HG02943 (cell line): Measurements from ENCODE around the gene HS6ST1.
A peak's percentile ranks its signal among the peaks of the same experiment; 100 is the strongest.

Experiments used
- ATAC-seq: cut with Tn5 transposase; IDR thresholded peaks from one replicate; pipeline ENCODE4 v1.9.1; 2021; ENCODE audit warnings: mild to moderate bottlenecking, low read depth, moderate library complexity; ENCODE audit not compliant: unreplicated experiment

Gene HS6ST1

GRCh38 chr2:128311755-128312341 lies 6.8 kb downstream of the HS6ST1 start:
- no peak for ATAC-seq

GRCh38 chr2:128311216-128311754 lies 7.4 kb downstream of the HS6ST1 start:
- no peak for ATAC-seq

- ATAC-seq: no peak
Observed at GRCh38 chr2:128310761-128311160, 7.9 kb downstream of the HS6ST1 start.

DNA sequence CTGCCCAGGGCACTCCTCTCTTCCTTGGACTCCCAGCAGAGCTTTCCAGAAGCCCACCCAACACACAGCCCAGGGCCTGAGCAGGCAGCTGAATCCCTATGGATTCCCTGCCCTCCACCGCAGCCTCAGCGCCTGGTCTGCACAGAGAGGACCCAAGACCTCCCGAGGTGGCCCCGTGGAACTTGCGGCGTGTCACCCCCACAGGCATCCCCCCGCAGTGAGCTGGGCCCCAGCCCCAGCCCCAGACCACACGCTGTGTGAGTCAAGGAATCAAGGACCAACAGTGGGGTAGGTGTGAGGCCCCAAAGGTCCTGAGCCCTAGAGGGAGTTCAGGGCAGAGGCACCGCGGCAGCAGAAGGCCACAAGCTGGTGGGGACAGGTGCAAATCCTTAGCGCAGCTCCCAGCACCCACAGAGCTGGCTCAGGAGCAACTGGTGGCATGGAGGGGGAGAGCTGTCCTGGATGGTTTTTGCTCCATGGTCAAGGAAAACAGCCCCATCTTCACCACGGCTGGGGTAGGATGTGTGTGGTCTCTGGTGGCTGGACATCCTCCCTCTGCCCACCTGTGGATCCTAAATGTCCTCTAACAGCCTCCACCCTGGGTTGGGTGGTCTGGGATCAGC lies 8.5 kb downstream of the HS6ST1 start:
- ATAC-seq: no peak

- no peak for ATAC-seq
Observed at GRCh38 chr2:128309280-128310093, 9.2 kb downstream of the HS6ST1 start.

GRCh38 chr2:128308889-128309279 lies 9.8 kb downstream of the HS6ST1 start:
- no peak for ATAC-seq

- ATAC-seq: no peak
Observed at GRCh38 chr2:128308284-128308731, 10.4 kb downstream of the HS6ST1 start.

- ATAC-seq: no peak
Observed at GRCh38 chr2:128307595-128307994, 11.1 kb downstream of the HS6ST1 start.

GRCh38 chr2:128306931-128307460 lies 11.7 kb downstream of the HS6ST1 start:
- no peak for ATAC-seq

- no peak for ATAC-seq
Observed at GRCh38 chr2:128306081-128306930, 12.4 kb downstream of the HS6ST1 start.

GRCh38 chr2:128305555-128306080 lies 13.1 kb downstream of the HS6ST1 start:
- ATAC-seq: peak; percentile 66

GRCh38 chr2:128304715-128305554 lies 13.7 kb downstream of the HS6ST1 start:
- no peak for ATAC-seq

GRCh38 chr2:128304330-128304714 lies 14.3 kb downstream of the HS6ST1 start:
- ATAC-seq: no peak

DNA sequence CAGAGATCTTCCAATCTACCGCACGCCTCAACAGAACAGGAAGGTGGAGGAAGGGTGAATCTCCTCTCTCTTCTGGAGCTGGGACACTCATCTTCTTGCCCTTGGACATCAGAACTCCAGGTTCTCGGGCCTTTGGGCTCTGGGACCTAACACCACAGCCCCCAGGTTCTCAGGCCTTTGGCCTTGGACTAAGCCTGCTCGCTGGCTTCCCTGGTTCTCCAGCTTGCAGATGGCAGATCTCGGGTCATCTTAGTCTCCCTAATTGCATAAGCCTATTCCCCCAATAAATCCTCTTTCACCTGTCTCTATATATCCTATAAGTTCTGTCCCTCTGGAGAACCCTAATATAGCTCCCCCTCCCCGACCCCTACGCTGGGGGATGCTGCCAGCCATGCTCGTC lies 14.8 kb downstream of the HS6ST1 start:
- no peak for ATAC-seq

DNA sequence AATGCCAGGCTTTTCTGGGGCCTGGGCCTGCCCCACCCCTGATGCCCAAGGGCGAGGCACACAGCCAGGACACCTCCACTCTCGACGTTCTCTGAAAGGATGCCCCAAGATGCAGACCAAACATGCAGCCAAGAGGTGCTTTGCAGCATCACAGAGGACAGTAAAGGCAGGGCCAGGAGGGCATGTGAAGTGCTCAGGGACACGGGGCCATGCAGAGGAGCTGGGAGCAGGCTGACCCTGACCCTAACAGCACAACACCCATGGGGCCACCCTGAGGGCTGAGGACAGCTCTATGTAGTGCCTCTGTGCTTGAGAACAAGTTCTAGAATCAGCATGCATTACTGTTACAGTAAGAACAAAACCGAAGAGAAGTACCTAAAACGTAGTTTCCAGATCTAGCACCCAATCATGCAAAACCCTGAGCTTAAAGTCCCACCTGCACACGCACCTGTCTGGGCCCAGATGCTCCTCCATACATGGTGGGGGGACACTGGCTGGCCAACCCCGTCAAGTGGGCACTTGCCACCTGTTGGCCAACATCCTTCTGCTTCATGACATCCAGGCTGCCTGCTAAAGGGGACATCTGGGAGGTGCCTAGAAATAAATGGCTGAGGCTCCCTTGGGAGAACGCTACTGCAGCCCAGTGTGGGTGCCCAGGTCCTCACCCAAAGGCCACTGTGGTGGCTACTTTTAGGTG lies 15.4 kb downstream of the HS6ST1 start:
- ATAC-seq: no peak

DNA sequence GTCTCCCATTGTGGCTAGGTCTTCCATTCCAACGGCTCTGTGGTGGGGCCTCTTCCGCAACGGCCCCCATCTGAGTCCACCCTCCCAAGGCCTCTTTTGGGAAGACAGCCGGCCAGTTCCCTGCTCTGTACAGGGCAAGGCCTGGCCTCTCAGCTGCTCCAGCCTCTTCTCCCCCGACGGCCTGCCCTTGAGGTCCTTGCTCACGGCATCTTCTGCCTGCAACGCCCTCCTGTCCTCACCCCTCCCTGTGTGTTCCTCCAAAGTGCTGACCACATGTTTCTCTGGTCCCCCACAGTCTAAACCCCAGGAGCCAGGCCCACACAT lies 16.0 kb downstream of the HS6ST1 start:
- no peak for ATAC-seq

GRCh38 chr2:128302011-128302743 lies 16.5 kb downstream of the HS6ST1 start:
- no peak for ATAC-seq

DNA sequence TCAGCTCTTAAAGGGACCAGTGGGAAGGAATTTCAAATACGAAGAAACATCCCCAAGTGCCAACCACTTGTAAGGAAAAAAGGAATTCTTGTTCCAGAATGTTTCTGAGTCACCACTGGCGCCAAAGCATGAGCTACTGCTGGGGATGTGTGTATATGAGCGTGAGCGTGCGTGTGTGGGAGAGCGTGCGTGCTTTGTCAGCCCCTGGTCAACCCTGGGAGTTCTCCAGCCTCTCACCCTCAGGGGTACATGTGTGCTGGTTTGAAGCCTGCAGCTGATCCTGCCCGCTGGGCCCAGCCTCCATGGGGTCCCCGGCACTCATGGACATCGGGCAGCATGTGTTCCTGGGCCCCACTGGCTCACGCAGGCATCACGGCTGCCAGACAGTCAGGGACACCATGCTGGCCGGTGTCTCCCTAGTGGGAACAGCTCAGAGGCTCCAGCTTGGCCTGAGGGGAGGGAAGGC lies 17.1 kb downstream of the HS6ST1 start:
- no peak for ATAC-seq
